Endometrial microvascular endothelial cells (primary cell): ENCODE data around the gene MNAT1. TPM values are rescaled to one million over a fixed set of nuclear protein-coding genes. Genes with fewer than 3 reads are reported as not detected.
"Not testable (repeated sequence)": the region's sequence is repeated elsewhere in the genome, so short reads cannot be mapped to it uniquely, and the experiment has no call there.

Experiments
- in situ Hi-C: cut with HindIII; loops from 2 replicates; pipeline ENCODE4 v1.10.0; 2017; ENCODE audit warnings: low sequenced_read_pairs, low pct_unique_long_range_greater_than_20kb; ENCODE audit errors: inconsistent ontology term
- total RNA-seq: library from RNA; depleted of rRNA; stranded (reverse); fragments of >200 nt; gene quantifications from one replicate; pipeline ENCODE4 v1.2.3, GENCODE V29; 2015; ENCODE audit errors: inconsistent ontology term

MNAT1 gene
- total RNA-seq, 1 donor from 2014 or later, result 29.2 TPM

- in situ Hi-C loops, result no loop called here
Measured at GRCh38 chr14:60732840-60733483, 1.6 kb upstream of the MNAT1 start.

GRCh38 chr14:60735416-60735815, 855 bp downstream of the MNAT1 start:
- in situ Hi-C loops, result no loop called here

DNA sequence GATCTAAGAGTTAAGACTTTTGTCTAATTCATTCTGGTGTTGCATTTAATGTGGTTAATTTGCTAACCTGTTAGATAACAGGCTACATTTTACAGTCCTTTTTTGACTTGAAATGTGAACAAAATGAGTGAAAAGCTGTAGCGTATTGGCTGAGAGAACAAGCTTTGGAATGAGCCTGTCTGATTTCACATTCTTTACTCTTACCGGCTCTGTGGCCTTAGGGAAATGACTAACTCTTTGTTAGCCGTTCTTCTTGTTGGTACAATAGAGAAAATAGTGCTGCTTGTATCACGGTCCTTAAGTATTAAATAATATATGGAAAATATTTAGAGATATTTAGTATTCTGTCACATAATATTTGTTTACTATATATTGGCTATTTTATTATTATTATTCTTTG, 1.9 kb downstream of the MNAT1 start:
- in situ Hi-C loops, result no loop called here

DNA sequence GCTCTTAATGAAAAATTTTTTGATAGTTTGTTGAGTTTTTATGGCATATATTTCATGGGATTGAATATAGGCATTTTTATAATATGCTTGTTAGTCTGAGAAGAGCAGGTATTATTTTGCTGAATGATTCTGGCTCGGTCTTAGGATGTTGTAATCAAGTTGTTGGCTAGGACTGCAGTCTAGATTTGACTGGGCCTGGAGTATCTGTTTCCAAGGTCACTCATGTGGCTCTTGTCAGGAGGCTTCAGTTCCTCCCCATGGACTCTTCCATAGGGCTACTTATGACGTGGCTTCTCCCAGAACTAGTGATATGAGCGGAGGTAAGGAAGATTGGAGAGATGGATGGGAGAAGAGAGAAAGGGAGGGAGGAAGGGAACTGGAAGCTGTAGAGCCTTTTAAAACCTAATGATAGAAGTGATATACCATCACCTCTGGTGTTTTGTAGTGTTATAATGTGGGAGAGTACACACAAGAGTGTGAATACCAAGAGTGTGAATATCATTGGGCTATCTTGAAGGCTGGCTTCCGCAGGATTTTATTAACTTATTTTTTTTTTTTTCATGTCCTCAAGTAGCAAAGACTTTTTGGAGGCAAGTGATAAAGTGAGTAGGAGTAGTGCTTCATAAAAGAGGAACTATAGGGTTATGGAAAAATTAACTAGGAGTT, 4.4 kb downstream of the MNAT1 start:
- in situ Hi-C loops, result no loop called here

GRCh38 chr14:60744566-60744965, 10.0 kb downstream of the MNAT1 start:
- in situ Hi-C loops, result no loop called here

DNA sequence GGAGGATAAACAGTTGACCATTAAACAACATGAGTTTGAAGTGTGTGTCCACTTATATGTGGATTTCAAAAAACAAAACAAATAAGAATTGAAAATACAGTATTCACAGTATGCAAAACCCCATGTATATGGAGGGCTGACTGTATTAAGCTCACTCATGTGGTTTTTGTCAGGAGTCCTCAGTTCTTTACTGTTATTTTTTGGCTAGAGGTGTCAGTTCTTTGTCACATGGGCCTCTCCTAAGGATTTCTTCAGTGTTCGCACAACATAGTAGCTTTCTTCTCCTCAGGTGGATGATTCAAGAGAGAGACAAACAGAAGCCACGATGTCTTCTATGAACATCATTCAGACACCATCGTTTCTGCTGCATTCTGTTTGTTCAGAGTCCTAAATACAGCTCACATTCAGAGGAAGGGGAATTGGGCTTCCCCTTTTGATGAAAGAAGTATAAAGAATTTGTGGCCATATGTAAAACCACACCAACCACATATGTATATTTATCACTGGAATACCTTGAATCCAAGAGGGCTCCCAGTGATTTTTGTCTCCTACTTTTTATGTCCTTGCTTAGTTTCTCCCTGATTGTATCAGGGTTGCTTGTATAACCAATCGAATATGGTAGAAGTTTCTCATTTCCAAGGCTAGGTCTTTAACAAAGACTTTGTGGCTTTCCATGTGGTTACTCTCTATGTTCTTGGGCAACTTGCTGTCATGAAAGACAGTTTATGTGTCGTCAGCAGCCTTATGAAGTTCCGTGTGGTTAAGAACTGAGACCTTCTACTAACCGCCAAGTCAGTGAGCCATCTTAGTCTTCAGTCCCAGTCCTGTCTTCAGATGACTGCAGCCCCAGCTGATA, 18.9 kb downstream of the MNAT1 start:
- in situ Hi-C loops, result no loop called here

DNA sequence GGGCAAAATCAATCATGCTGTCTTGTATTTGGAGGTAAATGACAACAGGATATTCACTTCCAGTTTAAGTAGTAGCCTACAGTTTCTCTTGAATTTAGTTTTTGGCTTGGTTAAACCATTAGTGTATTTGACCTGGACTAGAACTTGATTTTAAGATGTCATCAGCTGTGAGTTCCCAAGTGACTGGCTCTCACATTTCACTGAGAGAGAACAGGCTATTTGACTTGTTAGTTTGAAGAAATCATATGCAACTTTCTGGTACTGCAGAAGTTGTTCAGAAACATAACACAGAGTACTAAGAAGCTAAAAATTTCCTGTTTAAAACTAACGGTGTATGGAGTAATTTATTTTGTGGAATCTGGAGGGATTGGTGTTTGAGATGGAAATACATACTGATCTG, 22.3 kb downstream of the MNAT1 start:
- in situ Hi-C loops, result no loop called here

DNA sequence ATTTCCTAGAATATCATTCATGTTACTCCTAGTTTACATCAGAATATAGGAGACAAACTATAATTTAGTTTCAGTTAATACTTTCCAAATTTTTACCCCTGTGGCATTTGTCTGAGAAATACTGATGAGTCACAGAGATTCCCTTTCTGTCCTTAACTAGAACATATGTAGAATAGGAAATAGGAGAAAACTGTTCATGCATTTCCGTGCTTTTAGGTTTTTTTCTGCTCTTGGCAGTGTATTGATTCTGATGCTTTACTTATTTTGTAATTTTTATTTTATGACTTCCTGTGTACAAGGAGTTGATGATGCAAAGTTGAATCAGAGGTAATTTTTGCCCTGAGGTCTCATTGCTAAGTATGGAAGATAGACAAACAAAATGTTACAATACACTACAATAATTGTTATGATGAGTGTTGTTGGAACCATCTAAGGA, 23.0 kb downstream of the MNAT1 start:
- in situ Hi-C loops, result no loop called here

GRCh38 chr14:60758885-60759284, 24.3 kb downstream of the MNAT1 start:
- in situ Hi-C loops, result no loop called here

DNA sequence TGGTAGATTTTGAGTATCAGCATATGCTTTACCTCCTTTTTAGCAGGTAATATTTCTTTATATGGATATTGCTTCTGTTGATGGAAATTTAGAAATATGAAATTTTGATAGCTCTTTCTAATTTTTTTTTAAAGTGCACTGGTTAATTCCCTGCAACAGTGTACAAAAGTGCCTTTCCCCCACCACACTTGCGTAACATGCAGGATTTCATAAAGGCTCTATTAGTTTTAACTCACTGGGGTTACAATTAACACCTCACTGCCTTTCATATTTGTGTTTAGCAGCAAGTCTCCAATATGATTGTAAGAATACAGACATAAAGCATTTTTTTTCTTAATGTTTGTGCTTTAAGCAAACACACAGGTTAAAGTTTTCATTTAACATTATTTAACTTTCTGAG, 25.6 kb downstream of the MNAT1 start:
- in situ Hi-C loops, result no loop called here

DNA sequence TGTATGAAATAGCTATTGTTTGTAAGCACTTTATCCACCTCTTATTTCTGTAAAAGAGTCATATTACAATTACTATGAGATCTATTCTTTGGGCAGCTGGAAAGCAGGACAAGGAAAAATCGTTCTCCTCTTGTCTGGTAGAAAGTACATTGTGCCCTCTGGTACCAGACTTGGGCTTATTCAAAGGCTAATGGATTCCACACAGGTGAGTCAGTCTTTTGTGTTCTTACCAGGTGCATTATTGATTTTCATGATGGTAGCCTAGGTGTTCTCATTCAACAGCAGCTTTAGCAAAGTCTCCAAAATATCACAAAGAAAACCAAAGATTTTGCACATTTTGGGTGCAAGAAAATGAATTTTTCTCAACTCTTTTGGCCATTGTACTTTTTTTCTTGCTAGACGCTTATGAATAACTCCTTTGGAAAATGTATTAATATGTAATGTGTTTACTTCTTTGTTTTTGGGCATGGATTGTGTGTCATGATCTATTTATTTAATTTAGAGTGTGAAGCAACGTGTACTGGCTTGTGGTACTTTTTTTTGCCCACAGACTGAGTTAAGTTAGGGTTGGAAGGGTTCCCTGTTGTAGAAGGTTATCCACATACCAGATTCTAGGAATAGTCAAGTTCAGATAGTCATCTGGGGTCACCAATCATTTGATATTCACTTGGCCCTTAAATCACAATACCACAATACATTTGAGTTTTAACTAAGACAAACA, 26.2 kb downstream of the MNAT1 start:
- in situ Hi-C loops, result no loop called here

DNA sequence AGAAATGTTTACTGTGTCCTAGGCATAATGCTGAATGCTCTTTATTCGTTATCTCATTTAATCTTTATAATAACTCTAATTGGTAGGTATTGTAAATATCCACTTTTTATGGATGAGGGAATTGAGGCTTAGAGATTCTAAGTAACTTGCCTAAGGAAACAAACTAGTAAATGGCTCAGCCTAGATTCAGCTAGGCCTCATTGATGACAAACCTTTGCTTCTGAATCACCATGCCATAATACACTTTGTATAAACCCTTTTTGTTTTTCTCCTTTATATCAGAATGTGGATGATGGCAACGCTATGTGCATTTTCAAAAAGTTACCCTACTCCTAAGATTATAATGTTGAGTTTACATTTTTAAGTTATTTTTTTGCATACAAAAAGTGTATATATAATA, 34.0 kb downstream of the MNAT1 start:
- in situ Hi-C loops, result no loop called here

GRCh38 chr14:60771117-60771516, 36.6 kb downstream of the MNAT1 start:
- in situ Hi-C loops, result no loop called here

- in situ Hi-C loops, result no loop called here
Measured at GRCh38 chr14:60773558-60773957, 39.0 kb downstream of the MNAT1 start.

GRCh38 chr14:60775296-60775695, 40.7 kb downstream of the MNAT1 start:
- in situ Hi-C loops, result no loop called here

GRCh38 chr14:60777856-60778578, 43.5 kb downstream of the MNAT1 start:
- in situ Hi-C loops, result no loop called here

- in situ Hi-C loops, result not testable (repeated sequence)
Measured at GRCh38 chr14:60779745-60780514, 45.4 kb downstream of the MNAT1 start.

GRCh38 chr14:60780558-60780957, 46.0 kb downstream of the MNAT1 start:
- in situ Hi-C loops, result not testable (repeated sequence)
